Activated naive CD4-positive, alpha-beta T cell treated with Interleukin-2 at 50 U/mL for 16 hours (primary cell): ENCODE data around the gene TANGO6.

ENCODE experiments used
- DNase-seq: peaks from one replicate; pipeline ENCODE4 v3.0.0-alpha.2; 2020

Gene TANGO6

GRCh38 chr16:68915589-68915988, 72.3 kb downstream of the TANGO6 start:
- DNase-seq = no peak

DNA sequence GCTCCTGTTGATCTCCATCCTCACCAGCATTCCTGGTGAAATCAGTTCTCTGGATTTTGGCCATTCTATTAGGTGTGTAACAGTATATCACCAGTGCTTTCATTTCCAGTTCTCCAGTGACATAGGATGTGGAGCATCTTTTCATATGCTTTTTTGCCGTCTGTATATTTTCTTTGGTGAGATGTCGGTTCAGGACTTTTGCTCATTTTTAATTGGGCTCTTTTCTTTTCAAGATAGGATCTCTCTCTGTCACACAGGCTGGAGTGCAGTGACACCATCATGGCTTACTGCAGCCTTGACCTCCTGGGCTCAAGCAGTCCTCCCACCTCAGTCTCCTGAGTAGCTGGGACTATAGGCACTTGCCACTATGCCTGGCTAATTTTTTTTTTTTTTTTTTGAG, 74.2 kb downstream of the TANGO6 start:
- DNase-seq = no peak

DNA sequence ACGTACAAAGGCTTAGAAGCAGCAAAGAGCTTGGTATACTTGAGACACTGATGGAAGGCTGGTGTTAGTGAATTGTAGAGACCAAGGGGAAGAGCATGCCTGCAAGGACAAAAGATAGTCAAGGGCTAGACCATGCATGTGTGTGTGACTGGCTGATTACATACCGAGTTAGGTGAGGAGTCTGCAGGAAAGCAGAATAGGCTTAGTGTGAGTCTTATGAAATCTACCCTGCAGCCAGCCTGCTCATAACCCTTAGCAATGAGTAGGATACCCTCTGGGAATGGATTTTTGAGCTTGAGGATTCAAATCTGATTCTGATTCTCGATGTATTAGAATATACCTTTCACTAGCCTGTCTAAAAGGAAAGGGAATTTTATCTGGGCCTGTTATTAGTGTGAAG, 77.0 kb downstream of the TANGO6 start:
- no peak for DNase-seq

- no peak for DNase-seq
Observed at GRCh38 chr16:68921637-68922036, 78.3 kb downstream of the TANGO6 start.

DNA sequence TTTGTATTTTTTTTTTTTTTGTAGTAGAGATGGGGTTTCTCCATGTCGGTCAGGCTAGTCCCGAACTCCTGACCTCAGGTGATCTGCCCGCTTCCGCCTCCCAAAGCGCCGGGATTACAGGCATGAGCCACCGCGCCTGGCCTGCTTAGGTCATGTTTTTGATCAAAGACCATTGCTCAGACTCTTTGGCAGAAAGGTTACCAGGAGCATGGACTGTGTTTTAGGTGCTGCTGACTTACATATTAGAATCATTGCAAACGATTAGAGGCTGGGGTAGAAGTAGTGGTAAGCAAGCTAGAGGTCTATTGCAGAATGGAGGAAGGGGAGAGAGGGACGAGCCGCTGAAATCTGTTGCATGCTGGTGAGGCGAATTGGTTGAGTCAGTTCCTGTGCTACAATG, 79.8 kb downstream of the TANGO6 start:
- no peak for DNase-seq

- no peak for DNase-seq
Observed at GRCh38 chr16:68927018-68927417, 83.7 kb downstream of the TANGO6 start.

DNA sequence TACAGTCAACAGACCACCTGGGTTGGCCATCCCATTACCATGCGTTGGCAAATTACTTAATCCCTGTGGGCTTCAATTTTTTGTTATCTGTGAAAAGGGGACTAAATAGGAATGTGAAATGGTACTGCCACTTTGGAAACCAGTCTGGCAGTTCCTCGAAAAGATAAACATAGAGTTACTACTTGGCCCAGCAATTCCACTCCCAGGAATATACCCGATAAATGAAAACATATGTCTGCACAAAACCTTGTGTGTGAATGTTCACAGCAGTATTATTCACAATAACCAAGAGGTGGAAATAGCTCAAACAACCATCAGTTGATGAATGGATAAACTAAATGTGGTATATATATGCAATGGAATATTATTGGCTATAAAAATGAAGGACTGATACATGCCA, 87.9 kb downstream of the TANGO6 start:
- DNase-seq = no peak

GRCh38 chr16:68934402-68934801, 91.1 kb downstream of the TANGO6 start:
- DNase-seq = no peak

- no peak for DNase-seq
Observed at GRCh38 chr16:68935008-68935407, 91.7 kb downstream of the TANGO6 start.

- no peak for DNase-seq
Observed at GRCh38 chr16:68936736-68937631, 93.7 kb downstream of the TANGO6 start.

DNA sequence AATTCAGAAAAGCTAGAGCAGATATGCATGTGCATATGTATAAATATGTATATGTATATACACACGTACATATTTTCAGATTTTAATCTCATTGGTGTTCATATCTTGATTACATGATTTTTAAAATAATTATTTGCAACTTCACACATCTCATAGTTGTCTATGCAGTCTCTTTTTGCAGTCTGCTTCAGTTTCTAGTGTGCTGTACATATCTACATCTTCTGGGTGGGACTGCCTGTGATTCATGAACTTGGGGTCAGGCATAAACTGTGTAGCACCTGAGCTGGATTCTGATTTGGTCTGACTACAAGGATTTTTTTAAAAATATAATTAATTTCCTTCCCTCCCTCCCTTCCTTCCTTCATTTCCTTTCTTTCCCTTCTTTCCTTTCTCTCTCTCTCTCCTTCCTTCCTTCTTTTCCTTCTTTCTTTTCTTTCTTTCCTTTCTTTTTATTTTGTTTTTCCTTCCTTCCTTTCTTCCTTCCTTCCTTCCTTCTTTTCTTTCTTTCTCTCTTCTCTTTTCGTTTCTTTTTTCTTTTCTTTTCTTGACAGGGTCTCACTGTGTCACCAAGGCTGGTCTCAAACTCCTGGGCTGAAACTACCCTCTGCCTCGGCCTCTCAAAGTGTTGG, 96.5 kb downstream of the TANGO6 start:
- DNase-seq = no peak

- DNase-seq = no peak
Observed at GRCh38 chr16:68940816-68941215, 97.5 kb downstream of the TANGO6 start.

DNA sequence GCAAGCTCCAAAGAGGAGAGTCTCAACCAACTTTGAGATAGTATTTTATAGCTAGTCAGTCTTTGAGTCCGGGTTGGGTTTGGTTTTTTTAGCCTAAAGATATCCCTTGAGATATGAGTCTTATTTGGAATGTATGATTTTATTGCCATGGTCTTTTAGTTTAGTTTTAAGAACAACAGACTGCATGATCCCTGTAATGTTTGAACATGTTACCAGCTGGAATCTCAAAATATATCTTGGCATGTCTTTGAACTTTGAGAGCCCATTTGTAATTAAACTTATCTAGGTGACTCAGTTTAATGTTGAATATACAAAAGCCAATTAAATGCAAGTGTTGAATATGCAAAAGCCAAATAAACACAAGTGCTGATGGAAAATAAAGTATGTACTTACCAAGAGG, 100.6 kb downstream of the TANGO6 start:
- no peak for DNase-seq

DNA sequence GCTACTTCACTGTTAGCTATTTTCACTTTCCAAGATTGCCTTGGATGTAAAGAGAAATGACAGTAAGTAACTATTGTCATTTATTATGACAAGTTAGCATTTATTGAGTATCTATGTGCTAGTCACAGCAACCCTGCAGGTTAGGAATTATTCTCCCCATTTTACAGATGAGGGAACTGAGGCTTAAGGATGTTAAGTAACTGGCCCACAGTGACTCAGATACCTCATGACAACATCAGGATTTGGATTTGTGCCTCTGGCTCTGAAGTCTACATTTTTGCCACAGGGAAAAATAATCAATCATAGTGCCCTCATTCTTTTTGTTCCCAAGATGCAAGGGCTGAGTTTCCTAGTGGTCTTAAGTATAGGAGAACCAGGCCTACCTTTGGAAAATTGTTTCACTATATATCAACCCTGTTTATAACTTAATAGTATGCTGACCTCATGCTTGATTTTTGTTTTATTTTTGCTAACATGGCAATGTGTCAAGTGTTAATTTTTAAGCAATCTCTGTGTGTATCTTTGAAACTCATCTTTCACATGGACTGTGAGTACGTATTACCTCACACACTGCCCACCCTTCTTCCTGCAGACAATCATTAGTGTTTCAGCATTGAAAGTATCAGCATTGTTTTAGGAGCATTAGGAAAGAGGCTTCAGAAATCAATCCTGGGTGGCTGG, 105.0 kb downstream of the TANGO6 start:
- no peak for DNase-seq

DNA sequence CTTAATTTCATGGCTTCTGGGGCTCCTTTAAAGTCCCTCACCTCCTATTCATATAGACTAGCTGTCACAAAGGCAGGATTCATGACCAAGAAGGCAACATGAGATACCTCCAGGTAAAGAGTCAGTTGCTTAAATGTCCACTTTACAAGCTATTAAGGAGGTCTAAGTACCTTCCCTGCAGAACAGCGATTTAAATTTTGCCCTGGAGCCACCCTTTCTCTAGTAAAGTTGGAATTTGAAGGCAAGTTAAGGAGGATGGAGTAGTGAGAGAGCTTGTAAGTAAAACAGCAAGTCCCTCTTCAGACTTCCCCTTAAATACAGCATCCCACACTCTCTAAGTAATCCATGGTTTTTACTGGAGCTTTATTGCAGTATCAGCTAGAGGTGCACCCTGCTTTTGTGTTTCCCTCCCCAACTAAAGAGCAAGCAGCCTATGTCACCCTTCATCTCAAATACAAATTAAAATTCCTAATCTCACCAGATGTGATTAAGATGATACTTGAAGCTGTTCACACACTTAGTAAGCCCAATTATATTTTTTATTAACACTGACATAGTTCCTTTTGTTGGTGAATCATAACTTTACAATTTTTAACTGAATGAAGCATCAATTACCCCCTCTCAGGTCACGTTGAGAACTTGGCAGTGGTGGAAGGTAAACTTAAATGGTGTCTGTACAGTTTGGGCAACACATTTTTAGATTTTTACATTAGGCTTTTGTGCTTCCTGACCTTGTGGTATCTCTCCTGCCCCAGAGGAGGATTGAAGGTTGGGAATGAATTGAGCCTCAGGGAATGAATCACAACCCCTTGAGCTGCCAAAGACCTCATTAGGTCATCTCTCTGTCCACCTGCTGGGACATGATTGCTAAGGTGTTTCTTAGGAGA, 108.9 kb downstream of the TANGO6 start:
- no peak for DNase-seq

DNA sequence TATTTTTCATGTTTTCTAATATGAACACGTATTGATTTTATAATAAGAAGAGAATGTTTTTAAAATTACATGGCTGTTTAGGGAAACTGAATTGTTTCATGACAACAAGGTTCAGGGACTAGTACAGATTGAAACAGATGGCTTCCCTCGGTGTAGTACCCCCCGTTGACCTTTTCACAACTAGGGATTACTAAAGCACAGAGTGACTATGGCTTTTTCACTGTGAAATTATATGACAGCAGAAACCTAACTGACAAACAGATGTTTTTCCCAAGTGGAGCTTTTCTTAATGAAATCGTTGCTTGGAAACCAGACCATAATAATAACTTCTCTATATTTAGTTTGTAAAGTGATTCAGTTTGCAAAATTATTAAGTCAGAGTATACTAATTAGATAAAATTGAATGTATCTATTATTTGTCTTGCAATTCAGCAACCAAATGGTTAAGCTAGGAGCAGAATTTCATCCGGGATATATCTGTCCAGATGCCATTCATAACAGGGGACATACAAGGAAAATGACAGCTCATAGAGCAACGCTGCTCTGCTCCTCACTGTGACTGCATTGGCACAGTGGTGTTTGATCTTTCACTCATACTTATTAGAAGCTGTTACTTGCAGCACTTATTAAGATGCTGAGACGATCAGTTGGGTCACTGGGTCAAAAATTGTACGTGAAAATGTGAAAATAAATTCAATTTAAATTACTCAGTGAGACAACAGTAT, 111.7 kb downstream of the TANGO6 start:
- DNase-seq = no peak

- no peak for DNase-seq
Observed at GRCh38 chr16:68960910-68961309, 117.6 kb downstream of the TANGO6 start.

DNA sequence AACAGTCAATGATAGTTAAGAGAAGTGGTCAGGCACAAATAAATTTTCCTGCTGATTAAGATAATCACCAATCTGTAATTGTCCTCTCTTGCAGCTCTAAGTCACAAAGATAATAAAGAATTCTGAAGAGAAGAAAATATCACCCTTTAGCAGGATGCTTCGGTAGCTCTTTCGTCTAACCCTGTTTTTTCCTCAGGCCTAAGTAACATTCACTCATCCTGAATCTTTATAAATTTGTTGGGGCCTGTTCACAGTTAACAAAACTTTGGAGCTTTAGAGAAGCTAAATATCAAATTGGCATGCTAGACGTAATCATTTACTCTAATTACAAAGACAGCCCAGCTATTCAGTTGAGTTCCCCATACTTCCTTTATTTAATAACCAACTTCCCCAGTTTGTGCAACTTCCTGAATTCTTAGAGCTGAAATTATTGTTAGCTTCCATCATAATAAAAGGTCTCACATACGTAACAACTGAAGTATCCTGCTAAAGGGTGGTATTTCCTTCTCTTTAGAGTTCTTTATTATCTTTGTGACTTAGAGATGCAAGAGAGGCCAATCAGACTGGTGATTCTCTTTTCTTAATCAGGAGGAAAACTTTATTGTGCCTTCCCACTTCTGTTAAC, 118.6 kb downstream of the TANGO6 start:
- no peak for DNase-seq

DNA sequence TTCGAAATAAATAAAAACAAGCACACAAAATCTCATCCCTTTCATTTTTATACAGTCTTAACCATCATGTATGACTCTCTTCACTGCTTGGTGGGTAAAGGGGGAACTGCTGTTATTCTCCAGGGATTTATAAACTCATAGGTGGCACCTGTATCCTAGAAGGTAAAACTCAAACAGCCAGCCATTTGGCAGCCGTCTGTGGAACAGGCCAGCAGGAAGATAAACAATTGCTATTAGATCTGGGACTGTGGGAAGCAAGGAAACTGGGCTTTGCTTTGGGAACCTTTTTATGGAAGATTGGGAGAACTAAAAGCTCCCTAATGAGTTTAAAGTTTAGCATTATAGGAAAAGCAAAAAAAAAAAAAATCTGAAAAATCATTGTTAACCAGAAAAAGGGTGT, 126.0 kb downstream of the TANGO6 start:
- no peak for DNase-seq

DNA sequence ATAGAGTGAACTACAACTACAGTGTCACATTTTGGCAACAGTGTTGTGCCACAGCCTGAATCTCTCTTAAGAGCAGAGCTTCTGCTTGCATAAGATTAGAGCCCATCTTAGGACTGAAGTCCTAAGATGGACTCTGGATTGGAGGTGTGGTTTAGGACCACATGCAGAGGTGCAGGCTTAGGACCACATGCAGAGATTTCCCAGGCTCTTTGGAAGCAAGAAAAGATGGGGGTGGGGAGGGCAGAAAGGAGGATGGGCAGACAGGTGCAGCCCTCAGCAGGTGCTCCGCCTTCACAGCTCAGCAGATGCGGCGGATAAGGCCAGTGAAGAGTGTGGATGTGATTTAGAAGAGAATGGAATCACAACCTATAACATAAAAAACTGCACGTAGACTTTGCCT, 128.7 kb downstream of the TANGO6 start:
- DNase-seq = no peak

- DNase-seq = no peak
Observed at GRCh38 chr16:68972720-68973119, 129.4 kb downstream of the TANGO6 start.
